NCI-H187 (cell line): ENCODE data around the gene TMEM126B.
"Not testable (repeated sequence)": the region's sequence is repeated elsewhere in the genome, so short reads cannot be mapped to it uniquely, and the experiment has no call there.

ENCODE experiments used
- DNase-seq, 2 experiments: peaks; one replicate each; lab custom pipeline; 2025; lab: John Stamatoyannopoulos, UW

The TMEM126B gene

GRCh38 chr11:85647604-85648299 is 19.4 kb downstream of the TMEM126B start, which contains the start of gene TMEM126A:
Gene TMEM126A, plus strand, starts transcription at chr11:85647967. Its CDS starts 2,289 bp downstream, at chr11:85650256.
- peak; percentile 73 to 78 for DNase-seq

GRCh38 chr11:85651118-85651517 is 22.7 kb downstream of the TMEM126B start:
- DNase-seq: no peak

- no peak for DNase-seq
These were observed 24.5 kb downstream of the TMEM126B start for GRCh38 chr11:85652786-85653447.

GRCh38 chr11:85654343-85654742 is 25.9 kb downstream of the TMEM126B start:
- DNase-seq: not testable (repeated sequence)

- DNase-seq: no peak
These were observed 28.4 kb downstream of the TMEM126B start for GRCh38 chr11:85656777-85657176.

- no peak for DNase-seq
These were observed 29.8 kb downstream of the TMEM126B start for GRCh38 chr11:85658180-85658579.

- no peak for DNase-seq
These were observed 33.7 kb downstream of the TMEM126B start for GRCh38 chr11:85661972-85662664.

- DNase-seq: no peak
These were observed 34.8 kb downstream of the TMEM126B start for GRCh38 chr11:85663080-85663752.

- DNase-seq: peak; percentile 35 to 38
These were observed 35.6 kb downstream of the TMEM126B start for GRCh38 chr11:85663753-85664614.

GRCh38 chr11:85664615-85665481 is 36.5 kb downstream of the TMEM126B start, which contains the start of gene CREBZF:
Gene CREBZF, minus strand, starts transcription at chr11:85665129. Its CDS starts 254 bp downstream, at chr11:85664875.
- DNase-seq: peak; percentile 90 to 91

GRCh38 chr11:85665733-85666132 is 37.3 kb downstream of the TMEM126B start:
- no peak for DNase-seq

GRCh38 chr11:85666687-85667086 is 38.3 kb downstream of the TMEM126B start:
- DNase-seq: no peak

GRCh38 chr11:85668157-85668556 is 39.8 kb downstream of the TMEM126B start:
- no peak for DNase-seq

- DNase-seq: not testable (repeated sequence)
These were observed 42.7 kb downstream of the TMEM126B start for GRCh38 chr11:85670949-85671663.

- DNase-seq: no peak
These were observed 43.9 kb downstream of the TMEM126B start for GRCh38 chr11:85672105-85672902.

GRCh38 chr11:85673393-85673792 is 45.0 kb downstream of the TMEM126B start:
- DNase-seq: no peak

GRCh38 chr11:85679576-85679975 is 51.2 kb downstream of the TMEM126B start:
- no peak for DNase-seq

- DNase-seq: no peak
These were observed 52.5 kb downstream of the TMEM126B start for GRCh38 chr11:85680897-85681296.
